Fibroblast of mammary gland (primary cell): Measurements from ENCODE around the gene CTIF.

Source experiments
- DNase-seq: peaks from one replicate; pipeline ENCODE4 v3.0.0-alpha.2; 2010; ENCODE audit warnings: low read depth
- H3K4me3 ChIP-seq: 2 replicates; pipeline ENCODE4 v1.5.1; 2011; ENCODE audit warnings: low read depth, mild to moderate bottlenecking, low read length, moderate library complexity; ENCODE audit not compliant: control insufficient read depth
- TF ChIP-seq, protein P1 (sequence below): conservative IDR thresholded peaks from 2 replicates; pipeline ENCODE4 v1.5.1; 2011; ENCODE audit warnings: low read depth, low read length, inconsistent platforms; ENCODE audit not compliant: control insufficient read depth, insufficient read depth

Gene CTIF

GRCh38 chr18:48875314-48875941 is 336.6 kb downstream of the CTIF start:
- H3K4me3 ChIP-seq: no peak overlapping the region
- DNase-seq: no peak
- TF ChIP-seq, protein P1, sequence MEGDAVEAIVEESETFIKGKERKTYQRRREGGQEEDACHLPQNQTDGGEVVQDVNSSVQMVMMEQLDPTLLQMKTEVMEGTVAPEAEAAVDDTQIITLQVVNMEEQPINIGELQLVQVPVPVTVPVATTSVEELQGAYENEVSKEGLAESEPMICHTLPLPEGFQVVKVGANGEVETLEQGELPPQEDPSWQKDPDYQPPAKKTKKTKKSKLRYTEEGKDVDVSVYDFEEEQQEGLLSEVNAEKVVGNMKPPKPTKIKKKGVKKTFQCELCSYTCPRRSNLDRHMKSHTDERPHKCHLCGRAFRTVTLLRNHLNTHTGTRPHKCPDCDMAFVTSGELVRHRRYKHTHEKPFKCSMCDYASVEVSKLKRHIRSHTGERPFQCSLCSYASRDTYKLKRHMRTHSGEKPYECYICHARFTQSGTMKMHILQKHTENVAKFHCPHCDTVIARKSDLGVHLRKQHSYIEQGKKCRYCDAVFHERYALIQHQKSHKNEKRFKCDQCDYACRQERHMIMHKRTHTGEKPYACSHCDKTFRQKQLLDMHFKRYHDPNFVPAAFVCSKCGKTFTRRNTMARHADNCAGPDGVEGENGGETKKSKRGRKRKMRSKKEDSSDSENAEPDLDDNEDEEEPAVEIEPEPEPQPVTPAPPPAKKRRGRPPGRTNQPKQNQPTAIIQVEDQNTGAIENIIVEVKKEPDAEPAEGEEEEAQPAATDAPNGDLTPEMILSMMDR: no peak

GRCh38 chr18:48875942-48876511 is 337.2 kb downstream of the CTIF start:
- H3K4me3 ChIP-seq: no peak overlapping the region
- TF ChIP-seq, protein P1: no peak
- DNase-seq: no peak

DNA sequence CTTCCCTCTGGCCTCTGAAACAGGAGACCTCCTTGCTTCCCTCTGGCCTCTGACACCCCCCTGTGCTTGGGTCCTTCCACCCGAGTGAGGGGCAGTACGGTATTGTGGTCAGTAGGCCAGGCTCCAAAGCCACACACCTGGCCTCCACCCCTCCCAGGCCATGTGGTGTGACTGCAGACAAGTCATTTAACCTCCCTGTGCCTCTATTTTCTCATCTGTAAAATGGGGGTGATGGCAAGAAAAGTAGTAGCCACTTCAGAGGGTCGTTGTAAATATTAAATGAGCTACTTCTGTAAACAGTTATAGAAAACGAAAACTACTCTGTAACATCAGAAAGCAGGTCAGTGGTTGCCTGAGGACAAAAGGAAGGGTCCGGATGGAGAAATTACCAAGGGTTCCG is 337.8 kb downstream of the CTIF start:
- DNase-seq: no peak
- TF ChIP-seq, protein P1: no peak
- no peak overlapping the region for H3K4me3 ChIP-seq

- DNase-seq: no peak
- TF ChIP-seq, protein P1: no peak
- no peak overlapping the region for H3K4me3 ChIP-seq
Observed at GRCh38 chr18:48877941-48878340, 339.1 kb downstream of the CTIF start.

GRCh38 chr18:48878471-48878870 is 339.6 kb downstream of the CTIF start:
- TF ChIP-seq, protein P1: no peak
- H3K4me3 ChIP-seq: no peak overlapping the region
- no peak for DNase-seq

DNA sequence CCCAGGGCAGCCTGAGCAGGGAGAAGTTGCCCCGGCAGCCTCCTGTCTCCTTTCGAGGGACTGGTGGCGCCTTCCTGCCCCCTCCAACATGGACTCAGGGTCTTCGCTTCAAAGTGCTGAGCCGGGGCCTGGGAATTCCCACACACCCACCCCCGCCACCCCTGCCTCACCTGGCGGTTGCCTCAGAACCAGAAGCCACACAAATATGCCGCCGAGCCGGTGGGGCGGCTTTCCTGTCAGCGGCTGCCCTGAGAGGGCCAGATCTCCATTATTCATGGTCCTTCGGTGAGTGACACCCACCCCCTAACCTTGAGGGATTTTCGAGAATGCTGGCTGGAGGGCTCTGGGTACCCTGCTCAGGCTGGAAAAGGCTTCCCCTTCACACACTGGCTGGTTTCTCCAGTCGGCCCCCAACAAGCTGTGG is 340.2 kb downstream of the CTIF start:
- no peak for DNase-seq
- TF ChIP-seq, protein P1: no peak
- H3K4me3 ChIP-seq: no peak overlapping the region

DNA sequence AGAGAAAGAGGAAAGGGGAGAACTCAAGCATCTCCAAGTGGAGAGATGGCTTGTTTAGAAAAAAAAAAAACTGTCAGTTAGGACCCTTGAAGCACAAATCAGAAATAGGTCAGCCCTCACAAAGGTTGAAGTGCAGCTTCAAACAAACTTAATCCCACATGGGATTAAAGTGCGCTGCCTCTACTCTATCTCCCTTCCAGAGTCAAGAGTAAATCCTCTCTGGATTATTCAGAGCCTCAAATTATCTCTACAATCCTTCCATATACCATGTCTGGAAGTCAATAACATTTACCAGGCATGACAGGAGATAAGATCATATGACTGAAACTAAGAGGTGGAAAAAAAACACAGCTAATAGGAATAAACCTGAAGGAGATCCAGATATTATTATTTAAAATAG is 342.1 kb downstream of the CTIF start:
- H3K4me3 ChIP-seq: no peak overlapping the region
- DNase-seq: no peak
- TF ChIP-seq, protein P1: no peak
